Measurements from ENCODE around the gene TRUB1. TPM values are rescaled to one million over a fixed set of nuclear protein-coding genes. Genes with fewer than 3 reads are reported as not detected.

TRUB1 gene
- total RNA-seq, 1 donor from 2014 or later, result 18.7 TPM

- no peak overlapping the region for H3K4me3 Mint-ChIP-seq (ENCODE audit: unreplicated experiment)
- H3K27me3 Mint-ChIP-seq (ENCODE audit: low read depth), result no peaks in the 10 kb centered on the region
- H3K27ac Mint-ChIP-seq (ENCODE audit: unreplicated experiment), result peak overlapping the region; percentile 49
- peaks cover 28% of the 10 kb centered on the region for H3K4me1 Mint-ChIP-seq (ENCODE audit: low read depth)
- TF ChIP-seq CTCF (IDR thresholded peaks at IDR 0.05), result no peak
- H3K36me3 Mint-ChIP-seq (ENCODE audit: low read depth), result peaks cover 4% of the 10 kb centered on the region
- H3K9me3 Mint-ChIP-seq (ENCODE audit: low read depth), result no peaks in the 10 kb centered on the region
- DNase-seq (ENCODE audit: low spot score), result no peak
Measured at GRCh38 chr10:114970515-114970914, 32.5 kb downstream of the TRUB1 start.

DNA sequence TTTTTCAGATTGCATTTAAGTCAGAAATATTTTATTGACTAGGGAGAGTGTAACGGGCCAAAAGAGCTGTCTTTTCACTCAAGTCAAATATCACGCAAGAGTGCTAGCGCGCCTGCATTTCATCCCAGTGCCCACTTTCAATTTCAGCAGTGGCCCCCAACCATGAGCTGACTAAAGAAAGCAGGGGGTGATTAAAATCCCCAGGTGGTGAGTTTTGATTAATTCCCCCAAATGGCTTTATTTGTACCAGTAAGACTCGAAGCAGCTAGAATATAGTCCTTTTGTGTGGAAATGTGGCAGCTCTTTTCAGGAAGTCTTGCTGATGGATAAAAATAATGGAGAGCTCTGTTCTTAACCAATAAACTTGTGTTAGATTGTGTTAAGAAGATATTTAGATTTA lies 35.3 kb downstream of the TRUB1 start:
- Mint-ChIP-seq H3K36me3 (ENCODE audit: low read depth) (peaks cover 4% of the 10 kb centered on the region), H3K27ac (ENCODE audit: unreplicated experiment) (no peak overlapping the region), H3K4me3 (ENCODE audit: unreplicated experiment) (no peak overlapping the region), H3K4me1 (ENCODE audit: low read depth) (peaks cover 18% of the 10 kb centered on the region), H3K27me3 (ENCODE audit: low read depth) (no peaks in the 10 kb centered on the region), H3K9me3 (ENCODE audit: low read depth) (no peaks in the 10 kb centered on the region)
- no peak for DNase-seq (ENCODE audit: low spot score)
- TF ChIP-seq CTCF (IDR thresholded peaks at IDR 0.05), result no peak

GRCh38 chr10:114973997-114974396 lies 36.0 kb downstream of the TRUB1 start:
- H3K27me3 Mint-ChIP-seq (ENCODE audit: low read depth), result no peaks in the 10 kb centered on the region
- peaks cover 6% of the 10 kb centered on the region for H3K36me3 Mint-ChIP-seq (ENCODE audit: low read depth)
- DNase-seq (ENCODE audit: low spot score), result no peak
- no peak overlapping the region for H3K4me3 Mint-ChIP-seq (ENCODE audit: unreplicated experiment)
- TF ChIP-seq CTCF (IDR thresholded peaks at IDR 0.05), result no peak
- H3K27ac Mint-ChIP-seq (ENCODE audit: unreplicated experiment), result no peak overlapping the region
- H3K9me3 Mint-ChIP-seq (ENCODE audit: low read depth), result no peaks in the 10 kb centered on the region
- H3K4me1 Mint-ChIP-seq (ENCODE audit: low read depth), result peaks cover 14% of the 10 kb centered on the region

GRCh38 chr10:114974625-114975024 lies 36.6 kb downstream of the TRUB1 start:
- H3K27ac Mint-ChIP-seq (ENCODE audit: unreplicated experiment), result no peak overlapping the region
- H3K9me3 Mint-ChIP-seq (ENCODE audit: low read depth), result no peaks in the 10 kb centered on the region
- H3K4me3 Mint-ChIP-seq (ENCODE audit: unreplicated experiment), result no peak overlapping the region
- H3K36me3 Mint-ChIP-seq (ENCODE audit: low read depth), result peaks cover 8% of the 10 kb centered on the region
- H3K27me3 Mint-ChIP-seq (ENCODE audit: low read depth), result no peaks in the 10 kb centered on the region
- TF ChIP-seq CTCF (IDR thresholded peaks at IDR 0.05), result no peak
- H3K4me1 Mint-ChIP-seq (ENCODE audit: low read depth), result peaks cover 12% of the 10 kb centered on the region
- DNase-seq (ENCODE audit: low spot score), result no peak

GRCh38 chr10:114975091-114975490 lies 37.1 kb downstream of the TRUB1 start:
- Mint-ChIP-seq H3K9me3 (ENCODE audit: low read depth) (peaks cover 2% of the 10 kb centered on the region), H3K4me3 (ENCODE audit: unreplicated experiment) (no peak overlapping the region), H3K27me3 (ENCODE audit: low read depth) (no peaks in the 10 kb centered on the region), H3K27ac (ENCODE audit: unreplicated experiment) (no peak overlapping the region), H3K4me1 (ENCODE audit: low read depth) (peaks cover 9% of the 10 kb centered on the region), H3K36me3 (ENCODE audit: low read depth) (peaks cover 8% of the 10 kb centered on the region)
- no peak for DNase-seq (ENCODE audit: low spot score)
- TF ChIP-seq CTCF (IDR thresholded peaks at IDR 0.05), result no peak

All from chondrocyte (in vitro differentiated cells).